CD4-positive, alpha-beta T cell treated with Interleukin-6 for 4 hours (primary cell): ENCODE results near the gene MYO3B.
A peak's percentile ranks its signal among the peaks of the same experiment; 100 is the strongest.
"Not testable (repeated sequence)": the region's sequence is repeated elsewhere in the genome, so short reads cannot be mapped to it uniquely, and the experiment has no call there.

Source experiments
- DNase-seq: peaks from one replicate; pipeline ENCODE4 v3.0.0-alpha.2; 2020; ENCODE audit warnings: mixed read lengths

The MYO3B gene

GRCh38 chr2:170377500-170378207 lies 199.7 kb downstream of the MYO3B start:
- no peak for DNase-seq

- no peak for DNase-seq
Measured at GRCh38 chr2:170380267-170380666, 202.3 kb downstream of the MYO3B start.

GRCh38 chr2:170381678-170382077 lies 203.7 kb downstream of the MYO3B start:
- no peak for DNase-seq

- no peak for DNase-seq
Measured at GRCh38 chr2:170386554-170386953, 208.6 kb downstream of the MYO3B start.

- DNase-seq, result no peak
Measured at GRCh38 chr2:170391018-170391417, 213.1 kb downstream of the MYO3B start.

- no peak for DNase-seq
Measured at GRCh38 chr2:170391697-170392096, 213.8 kb downstream of the MYO3B start.

GRCh38 chr2:170393861-170394498 lies 216.0 kb downstream of the MYO3B start:
- no peak for DNase-seq

GRCh38 chr2:170394641-170395387 lies 216.9 kb downstream of the MYO3B start:
- no peak for DNase-seq

GRCh38 chr2:170396799-170397459 lies 219.0 kb downstream of the MYO3B start:
- DNase-seq, result no peak

- no peak for DNase-seq
Measured at GRCh38 chr2:170401187-170401586, 223.2 kb downstream of the MYO3B start.

GRCh38 chr2:170404846-170405245 lies 226.9 kb downstream of the MYO3B start:
- DNase-seq, result no peak

GRCh38 chr2:170405326-170405725 lies 227.4 kb downstream of the MYO3B start:
- no peak for DNase-seq

GRCh38 chr2:170408461-170409163 lies 230.7 kb downstream of the MYO3B start:
- DNase-seq, result no peak

GRCh38 chr2:170409164-170409535 lies 231.2 kb downstream of the MYO3B start:
- peak; percentile 82 for DNase-seq

- no peak for DNase-seq
Measured at GRCh38 chr2:170411660-170412059, 233.7 kb downstream of the MYO3B start.

- no peak for DNase-seq
Measured at GRCh38 chr2:170420961-170421687, 243.2 kb downstream of the MYO3B start.

- no peak for DNase-seq
Measured at GRCh38 chr2:170423919-170424318, 246.0 kb downstream of the MYO3B start.

- no peak for DNase-seq
Measured at GRCh38 chr2:170425281-170425751, 247.4 kb downstream of the MYO3B start.

GRCh38 chr2:170428868-170429267 lies 250.9 kb downstream of the MYO3B start:
- no peak for DNase-seq

GRCh38 chr2:170432823-170433222 lies 254.9 kb downstream of the MYO3B start:
- DNase-seq, result no peak

- no peak for DNase-seq
Measured at GRCh38 chr2:170433448-170433847, 255.5 kb downstream of the MYO3B start.

- not testable (repeated sequence) for DNase-seq
Measured at GRCh38 chr2:170434396-170434795, 256.4 kb downstream of the MYO3B start.
